DOHH2 (cell line): ENCODE results near the gene ADRA2B.

Experiments used
- H3F3A ChIP-seq: fragments of 200-600 bp; sonication (generic), shearing (Covaris generic); 2 replicates; pipeline ENCODE4 v1.6.0; 2016; ENCODE audit warnings: antibody characterized with exemption, mild to moderate bottlenecking; ENCODE audit not compliant: control insufficient read depth, insufficient read depth
- H3K27ac ChIP-seq: fragments of 200-600 bp; sonication (generic); 2 replicates; pipeline ENCODE4 v1.5.1; 2014; ENCODE audit warnings: low read depth, mild to moderate bottlenecking, low read length, moderate library complexity
- H3K27me3 ChIP-seq: fragments of 200-600 bp; sonication (generic); 2 replicates; pipeline ENCODE4 v1.6.1; 2014; ENCODE audit warnings: mild to moderate bottlenecking, low read length, mixed read lengths; ENCODE audit not compliant: control insufficient read depth
- H3K36me3 ChIP-seq: fragments of 200-600 bp; sonication (generic); 2 replicates; pipeline ENCODE4 v1.6.1; 2014; ENCODE audit warnings: mild to moderate bottlenecking, low read length, moderate library complexity, mixed read lengths; ENCODE audit not compliant: control insufficient read depth
- H3K4me1 ChIP-seq: fragments of 200-600 bp; sonication (generic); 2 replicates; pipeline ENCODE4 v1.6.1; 2014; ENCODE audit warnings: mild to moderate bottlenecking, low read length, mixed read lengths; ENCODE audit not compliant: control insufficient read depth
- H3K4me2 ChIP-seq: fragments of 200-600 bp; sonication (generic); 2 replicates; pipeline ENCODE4 v1.6.0; 2014; ENCODE audit warnings: mild to moderate bottlenecking, low read length, moderate library complexity
- H3K4me3 ChIP-seq: fragments of 200-600 bp; sonication (generic); 2 replicates; pipeline ENCODE4 v1.5.1; 2014; ENCODE audit warnings: mild to moderate bottlenecking, low read length, mixed read lengths
- H3K79me2 ChIP-seq: fragments of 200-600 bp; sonication (generic); 2 replicates; pipeline ENCODE4 v1.6.1; 2014; ENCODE audit warnings: mild to moderate bottlenecking, low read length, mixed read lengths; ENCODE audit not compliant: control insufficient read depth
- H3K9me2 ChIP-seq: fragments of 200-600 bp; sonication (generic); replicated peaks from 2 replicates; pipeline ENCODE4 v1.6.1; 2014; ENCODE audit warnings: mild to moderate bottlenecking, low read length, mixed read lengths; ENCODE audit not compliant: control insufficient read depth
- H3K9me3 ChIP-seq: fragments of 200-600 bp; sonication (generic); 2 replicates; pipeline ENCODE4 v1.6.1; 2014; ENCODE audit warnings: antibody characterized with exemption, low read length, mixed read lengths; ENCODE audit not compliant: control insufficient read depth, insufficient read depth
- H4K20me1 ChIP-seq: fragments of 200-600 bp; sonication (generic); 2 replicates; pipeline ENCODE4 v1.6.0; 2014; ENCODE audit warnings: low read depth, mild to moderate bottlenecking, antibody characterized with exemption, low read length, moderate library complexity; ENCODE audit not compliant: control insufficient read depth, insufficient read depth
- EZH2phosphoT487 ChIP-seq: fragments of 200-600 bp; sonication (generic); IDR thresholded peaks from 2 replicates; pipeline ENCODE4 v1.6.1; 2017; ENCODE audit warnings: borderline replicate concordance, mild to moderate bottlenecking, antibody characterized with exemption, low read length, moderate library complexity, mixed read lengths
- TF ChIP-seq, protein P1 (sequence below): fragments of 200-600 bp; sonication (generic); IDR thresholded peaks from one replicate; pipeline ENCODE4 v1.5.1; 2014; ENCODE audit warnings: antibody characterized with exemption, mild to moderate bottlenecking, low read depth, low read length; ENCODE audit not compliant: poor library complexity, severe bottlenecking

The ADRA2B gene

GRCh38 chr2:96111257-96111640 lies 5.1 kb downstream of the ADRA2B start:
- no peak overlapping the region for H3K27ac ChIP-seq
- H3K4me2 ChIP-seq: no peak overlapping the region
- H3K9me2 ChIP-seq: no peaks in the 10 kb centered on the region
- peaks cover 6% of the 10 kb centered on the region; the same call in 1 of the 2 replicates for H3K27me3 ChIP-seq
- H3K36me3 ChIP-seq: no peaks in the 10 kb centered on the region
- no peaks in the 10 kb centered on the region for H3K79me2 ChIP-seq
- no peaks in the 10 kb centered on the region for H3K9me3 ChIP-seq
- H4K20me1 ChIP-seq: no peaks in the 10 kb centered on the region
- 0 out of 2 replicates have a peak, but pooled peaks cover under 1% of the 10 kb centered on the region for H3K4me1 ChIP-seq
- no peak overlapping the region for H3K4me3 ChIP-seq
- no peak for TF ChIP-seq EZH2phosphoT487
- TF ChIP-seq, protein P1, sequence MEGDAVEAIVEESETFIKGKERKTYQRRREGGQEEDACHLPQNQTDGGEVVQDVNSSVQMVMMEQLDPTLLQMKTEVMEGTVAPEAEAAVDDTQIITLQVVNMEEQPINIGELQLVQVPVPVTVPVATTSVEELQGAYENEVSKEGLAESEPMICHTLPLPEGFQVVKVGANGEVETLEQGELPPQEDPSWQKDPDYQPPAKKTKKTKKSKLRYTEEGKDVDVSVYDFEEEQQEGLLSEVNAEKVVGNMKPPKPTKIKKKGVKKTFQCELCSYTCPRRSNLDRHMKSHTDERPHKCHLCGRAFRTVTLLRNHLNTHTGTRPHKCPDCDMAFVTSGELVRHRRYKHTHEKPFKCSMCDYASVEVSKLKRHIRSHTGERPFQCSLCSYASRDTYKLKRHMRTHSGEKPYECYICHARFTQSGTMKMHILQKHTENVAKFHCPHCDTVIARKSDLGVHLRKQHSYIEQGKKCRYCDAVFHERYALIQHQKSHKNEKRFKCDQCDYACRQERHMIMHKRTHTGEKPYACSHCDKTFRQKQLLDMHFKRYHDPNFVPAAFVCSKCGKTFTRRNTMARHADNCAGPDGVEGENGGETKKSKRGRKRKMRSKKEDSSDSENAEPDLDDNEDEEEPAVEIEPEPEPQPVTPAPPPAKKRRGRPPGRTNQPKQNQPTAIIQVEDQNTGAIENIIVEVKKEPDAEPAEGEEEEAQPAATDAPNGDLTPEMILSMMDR: no peak
- H3F3A ChIP-seq: no peaks in the 10 kb centered on the region

GRCh38 chr2:96110621-96111256 lies 5.6 kb downstream of the ADRA2B start:
- H3K36me3 ChIP-seq: no peaks in the 10 kb centered on the region
- H3K79me2 ChIP-seq: no peaks in the 10 kb centered on the region
- no peaks in the 10 kb centered on the region for H3F3A ChIP-seq
- H4K20me1 ChIP-seq: no peaks in the 10 kb centered on the region
- peaks cover 6% of the 10 kb centered on the region; the same call in 1 of the 2 replicates for H3K27me3 ChIP-seq
- H3K4me3 ChIP-seq: no peak overlapping the region
- H3K9me3 ChIP-seq: peaks cover under 1% of the 10 kb centered on the region; the same call in 1 of the 2 replicates
- H3K4me2 ChIP-seq: no peak overlapping the region
- no peaks in the 10 kb centered on the region for H3K4me1 ChIP-seq
- TF ChIP-seq, protein P1: no peak
- TF ChIP-seq EZH2phosphoT487: no peak
- H3K27ac ChIP-seq: no peak overlapping the region
- no peaks in the 10 kb centered on the region for H3K9me2 ChIP-seq

DNA sequence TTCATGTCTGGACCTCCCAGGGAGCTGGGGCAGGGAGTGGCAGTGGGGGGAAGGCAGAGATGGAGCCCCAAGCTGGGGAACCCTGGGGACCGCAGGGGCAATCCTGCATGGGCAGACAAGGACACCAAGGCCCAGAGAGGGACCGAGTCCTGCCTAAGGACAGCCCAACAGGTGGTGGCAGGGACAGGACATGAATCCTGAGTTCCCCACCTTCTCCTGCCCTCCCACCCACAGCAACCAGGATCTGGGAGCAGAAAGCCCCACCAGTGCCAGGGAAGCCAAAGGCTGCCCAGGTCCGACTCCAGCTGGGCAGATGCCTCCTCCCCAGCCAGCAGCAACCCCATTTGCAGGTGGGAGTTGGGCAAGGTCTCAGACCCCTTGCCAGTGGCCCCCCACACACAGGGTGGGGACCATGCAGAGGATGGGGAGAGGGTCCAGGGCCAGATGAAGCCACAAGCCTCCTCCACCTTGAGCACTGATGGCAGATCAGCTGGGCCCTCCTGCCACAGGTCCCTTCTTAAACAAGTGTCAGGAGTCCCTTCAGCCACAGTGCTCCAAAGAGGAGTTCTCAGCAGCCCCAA lies 6.3 kb downstream of the ADRA2B start:
- Histone ChIP-seq H3F3A (no peaks in the 10 kb centered on the region), H3K79me2 (no peaks in the 10 kb centered on the region), H3K4me1 (no peaks in the 10 kb centered on the region), H3K9me2 (no peaks in the 10 kb centered on the region), H3K4me3 (no peak overlapping the region), H4K20me1 (no peaks in the 10 kb centered on the region), H3K27me3 (peaks cover 6% of the 10 kb centered on the region; the same call in 1 of the 2 replicates), H3K36me3 (no peaks in the 10 kb centered on the region), H3K9me3 (peaks cover 7% of the 10 kb centered on the region), H3K27ac (no peak overlapping the region), H3K4me2 (no peak overlapping the region)
- TF ChIP-seq EZH2phosphoT487: no peak
- TF ChIP-seq, protein P1: no peak
